GM18507 (cell line): ENCODE results near the gene MEDAG.
"Not testable (repeated sequence)": the region's sequence is repeated elsewhere in the genome, so short reads cannot be mapped to it uniquely, and the experiment has no call there.

Experiments used
- DNase-seq: peaks from one replicate; pipeline ENCODE4 v3.0.0; 2011; ENCODE audit warnings: low read depth; ENCODE audit not compliant: insufficient read length; ENCODE audit errors: extremely low spot score
- FAIRE-seq: peaks from 2 replicates; lab custom pipeline; 2011; peaks lifted over from hg19 to GRCh38; lab: Jason Lieb, UNC

Gene MEDAG

GRCh38 chr13:30904043-30904442, 2.0 kb upstream of the MEDAG start:
- FAIRE-seq: no peak

GRCh38 chr13:30906411-30907051, 460 bp downstream of the MEDAG start:
- FAIRE-seq (no peak), DNase-seq (no peak)

More at GRCh38 chr13:30904043-30904442, 2.0 kb upstream of the MEDAG start:
- DNase-seq: no peak

GRCh38 chr13:30907121-30907861, 1.2 kb downstream of the MEDAG start:
- DNase-seq: no peak
- FAIRE-seq: no peak

GRCh38 chr13:30908416-30908980, 2.4 kb downstream of the MEDAG start:
- DNase-seq (no peak), FAIRE-seq (no peak)

DNA sequence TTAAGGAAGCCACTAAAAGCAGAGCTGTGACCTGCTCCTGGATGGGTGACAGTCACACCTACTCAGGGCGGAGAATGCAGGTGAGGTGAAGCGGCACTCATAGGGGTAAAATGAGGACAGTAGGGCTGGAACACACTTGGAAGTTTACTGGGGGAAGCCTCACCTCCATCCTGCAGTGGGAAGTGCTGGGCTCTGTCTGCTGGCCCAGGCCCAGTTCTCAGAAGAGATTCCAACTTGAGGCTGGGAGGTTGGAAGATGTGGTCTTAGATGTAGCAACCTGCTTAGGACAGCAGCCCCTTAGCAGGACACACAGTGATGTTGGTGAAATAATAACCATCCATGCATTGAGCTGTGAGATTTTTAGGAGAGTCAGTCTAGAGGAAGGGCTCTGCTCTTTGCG, 4.6 kb downstream of the MEDAG start:
- no peak for FAIRE-seq
- DNase-seq: no peak

DNA sequence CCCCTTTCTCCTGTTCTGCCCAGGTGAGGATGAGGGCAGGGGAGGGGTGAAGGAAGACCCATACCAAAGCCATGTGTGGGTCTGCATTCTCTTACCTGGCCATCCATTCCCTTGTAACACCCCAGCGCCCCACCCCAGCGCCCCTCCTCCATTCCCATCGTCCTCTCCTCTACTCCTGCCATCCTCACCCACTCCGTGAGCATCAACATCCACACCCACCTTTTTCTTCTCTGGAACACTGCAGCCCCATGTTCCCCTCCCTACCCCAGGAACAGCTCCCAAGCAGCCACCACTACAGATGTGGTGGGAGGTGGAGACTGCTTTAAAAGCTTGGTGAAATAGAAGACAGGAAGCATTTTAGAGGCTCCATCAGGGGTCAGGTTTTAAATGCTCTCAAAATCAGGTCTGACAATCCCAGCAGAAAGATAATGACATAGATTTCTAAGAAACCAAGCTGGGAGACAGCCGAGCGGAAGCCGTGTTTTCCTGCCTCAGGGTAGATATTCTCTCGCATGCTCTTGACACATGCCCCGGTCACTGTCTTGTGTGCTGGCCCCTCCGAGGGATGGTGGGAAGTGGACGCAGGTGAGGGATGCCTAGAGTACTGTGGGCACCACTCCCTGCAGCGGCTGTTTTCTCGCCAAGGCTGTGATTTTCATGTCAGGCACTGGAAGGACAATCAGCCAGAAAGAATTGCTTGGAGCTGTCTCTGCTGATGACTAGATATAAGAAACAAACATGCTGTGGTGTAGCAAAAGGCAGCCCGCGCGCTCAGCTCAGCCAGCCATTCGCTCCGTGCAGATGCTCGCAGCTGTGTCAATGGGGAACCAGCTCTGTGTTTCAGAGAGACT, 9.8 kb downstream of the MEDAG start:
- DNase-seq: no peak

DNA sequence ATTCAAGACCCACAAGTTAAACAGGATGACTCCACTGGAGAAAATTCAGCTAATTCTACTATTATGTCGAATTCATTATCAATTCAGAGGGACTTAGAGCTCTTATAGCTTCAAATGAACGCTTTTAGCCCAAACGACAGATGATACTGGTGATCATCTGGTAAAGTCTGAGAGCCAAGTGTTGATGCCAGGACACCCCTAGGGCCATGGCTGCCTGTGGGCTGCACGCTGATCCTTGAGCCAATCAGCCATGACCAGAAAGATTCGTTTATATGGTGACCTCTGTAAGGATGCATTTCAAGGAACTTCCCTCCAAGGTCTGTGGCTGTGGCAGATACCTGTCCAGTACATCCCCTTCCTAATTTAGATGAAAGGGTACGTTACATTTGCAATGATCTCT, 10.9 kb downstream of the MEDAG start:
- no peak for DNase-seq
- FAIRE-seq: no peak

More for the DNA sequence above, 9.8 kb downstream of the MEDAG start:
- no peak for FAIRE-seq

DNA sequence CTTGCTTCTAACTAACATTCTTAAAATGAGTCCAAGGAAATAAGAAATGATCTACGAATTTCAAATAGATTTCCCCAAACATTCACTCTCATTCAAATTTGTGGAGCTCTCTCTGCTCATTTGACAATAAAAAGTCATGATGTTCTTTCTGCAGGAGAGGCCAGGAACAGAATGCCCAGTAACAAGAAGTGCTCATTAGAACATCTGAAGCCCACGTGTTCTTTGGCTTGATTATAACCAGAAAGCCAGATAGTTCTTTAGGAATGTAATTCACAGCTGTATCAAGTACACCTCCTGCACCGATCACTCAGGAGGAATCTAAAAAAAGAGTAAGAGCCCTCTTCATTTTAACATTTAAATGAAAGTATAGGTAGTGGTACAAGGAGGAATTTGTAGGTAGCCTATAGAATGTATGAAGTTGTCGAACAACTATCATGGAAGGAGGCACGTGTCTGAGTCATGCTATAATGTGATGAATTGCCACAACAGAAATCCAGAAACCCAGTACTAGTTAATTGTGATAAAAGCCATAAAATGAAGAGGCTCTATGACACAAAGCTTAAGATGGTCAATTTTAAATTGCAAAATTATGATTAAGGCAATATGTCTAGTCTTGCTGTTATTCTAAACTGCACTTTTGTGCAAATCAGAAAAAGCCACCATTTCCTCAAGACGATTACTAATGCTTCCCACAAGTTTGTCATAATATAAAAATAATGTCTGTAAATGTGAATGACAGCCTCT, 12.8 kb downstream of the MEDAG start:
- no peak for FAIRE-seq
- DNase-seq: no peak

DNA sequence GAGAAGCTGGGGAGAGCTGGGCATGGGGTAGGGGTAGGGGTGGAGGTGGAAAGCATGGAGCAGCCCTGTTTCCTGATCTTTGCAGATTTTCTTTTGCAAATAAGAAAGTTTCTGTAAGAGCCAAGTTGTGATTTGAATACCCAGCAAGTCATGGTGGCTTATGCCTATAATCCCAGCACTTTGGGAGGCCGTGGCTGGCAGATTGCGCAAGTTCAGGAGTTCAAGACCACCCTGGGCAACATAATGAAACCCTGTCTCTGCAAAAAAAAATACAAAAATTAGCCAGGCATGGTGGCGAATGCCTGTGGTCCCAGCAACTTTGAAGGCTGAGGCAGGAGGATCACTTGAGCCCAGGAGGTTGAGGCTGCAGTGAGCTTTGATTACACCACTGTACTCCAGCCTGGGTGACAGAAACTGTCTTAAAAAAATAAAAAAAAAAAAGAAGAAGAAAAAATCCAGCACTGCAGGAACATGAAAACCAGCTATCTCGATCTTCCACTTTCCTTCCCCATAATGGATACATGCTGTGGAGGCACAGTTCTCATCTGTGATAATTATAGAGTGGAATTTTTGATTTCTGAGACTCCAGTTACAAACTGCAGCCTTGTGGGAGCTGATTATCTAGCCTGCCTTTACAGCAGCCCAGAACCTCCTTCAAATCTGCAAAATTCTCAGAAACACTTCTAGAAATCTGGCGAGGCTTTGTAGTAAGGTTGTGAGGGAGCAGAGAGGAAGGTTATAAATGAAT, 14.3 kb downstream of the MEDAG start:
- DNase-seq (no peak), FAIRE-seq (no peak)

DNA sequence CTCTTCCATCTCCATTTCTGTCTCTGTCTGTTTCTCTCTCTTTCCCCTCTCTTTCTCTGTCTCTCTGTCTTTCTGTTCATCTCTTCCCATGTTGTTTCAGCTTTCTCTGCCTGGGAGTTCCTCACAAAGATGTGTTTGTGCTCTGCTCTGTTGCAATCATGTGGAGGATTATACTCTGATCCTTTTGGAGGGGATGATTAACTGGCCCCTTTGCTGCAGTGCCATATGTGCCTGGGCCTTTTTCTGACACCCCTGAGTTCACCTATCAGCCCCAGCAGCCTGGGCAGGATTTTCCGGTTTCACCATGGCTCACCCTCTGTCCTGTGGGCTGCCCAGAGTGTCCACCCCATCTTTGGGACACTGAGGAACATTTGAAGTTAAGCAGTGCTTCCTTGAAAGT, 17.3 kb downstream of the MEDAG start:
- no peak for DNase-seq
- no peak for FAIRE-seq

- FAIRE-seq (no peak), DNase-seq (no peak)
These were observed 18.6 kb downstream of the MEDAG start for GRCh38 chr13:30924721-30925120.

GRCh38 chr13:30925429-30925828, 19.4 kb downstream of the MEDAG start:
- FAIRE-seq (no peak), DNase-seq (no peak)

DNA sequence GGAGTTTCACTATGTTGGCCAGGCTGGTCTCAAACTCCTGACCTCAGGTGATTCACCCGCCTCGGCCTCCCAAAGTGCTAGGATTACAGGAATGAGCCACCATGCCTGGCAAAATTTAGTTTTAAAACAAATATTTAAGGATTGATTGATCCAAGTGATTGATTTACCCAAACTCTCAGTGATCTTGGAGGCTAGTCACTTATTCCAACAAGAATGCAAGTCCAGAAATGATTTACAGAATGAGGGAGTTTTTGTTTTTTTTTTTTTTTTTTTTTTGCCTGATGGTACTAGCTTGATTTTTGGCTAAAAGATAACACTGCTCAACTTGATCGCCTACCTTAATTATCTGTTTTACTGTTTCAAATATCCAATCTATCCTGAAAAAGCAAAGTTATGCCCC, 20.7 kb downstream of the MEDAG start:
- FAIRE-seq: no peak
- DNase-seq: no peak

DNA sequence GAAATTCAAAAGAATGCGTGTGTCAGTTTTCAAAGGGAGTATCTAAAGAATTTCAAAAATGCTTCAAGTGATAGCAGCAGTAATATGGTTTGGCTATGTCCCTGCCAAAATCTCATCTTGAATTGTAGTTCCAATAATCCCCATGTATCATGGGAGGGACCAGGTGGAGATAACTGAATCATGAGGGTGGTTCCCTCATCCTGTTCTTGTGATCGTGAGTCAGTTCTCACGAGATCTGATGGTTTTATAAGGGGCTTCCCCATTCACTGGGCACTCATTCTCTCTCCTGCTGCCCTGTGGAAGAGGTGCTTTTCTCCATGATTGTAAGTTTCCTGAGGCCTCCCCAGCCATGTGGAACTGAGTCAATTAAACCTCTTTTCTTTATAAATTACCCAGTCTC, 21.1 kb downstream of the MEDAG start:
- FAIRE-seq, DNase-seq: not testable (repeated sequence)

- no peak for DNase-seq
- no peak for FAIRE-seq
These were observed 21.5 kb downstream of the MEDAG start for GRCh38 chr13:30927595-30927994.

DNA sequence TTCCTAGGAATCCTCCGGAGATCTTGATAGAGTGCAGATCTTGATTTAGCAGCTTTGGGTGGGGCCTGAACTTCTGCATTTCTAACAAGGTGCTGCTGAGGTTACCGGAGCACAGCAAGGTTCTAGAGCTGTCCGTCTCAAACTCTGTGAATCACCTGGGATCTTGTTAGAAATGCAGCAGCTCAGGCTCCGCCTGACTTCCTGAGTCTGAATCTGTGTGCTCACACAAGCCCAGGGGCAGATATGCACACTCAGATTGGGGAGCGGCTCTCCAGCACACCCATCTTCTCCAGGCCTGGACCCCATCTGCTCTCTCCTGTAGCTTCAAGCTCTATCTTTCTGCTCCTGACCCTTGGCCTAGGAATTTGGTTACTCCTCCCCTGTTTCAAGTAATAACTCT, 22.9 kb downstream of the MEDAG start:
- DNase-seq (no peak), FAIRE-seq (no peak)

GRCh38 chr13:30932481-30933353, 26.6 kb downstream of the MEDAG start, which contains the start of gene TEX26:
Gene TEX26, plus strand, starts transcription at chr13:30932656. Its CDS starts 60 bp downstream, at chr13:30932716.
- DNase-seq (no peak), FAIRE-seq (no peak)

DNA sequence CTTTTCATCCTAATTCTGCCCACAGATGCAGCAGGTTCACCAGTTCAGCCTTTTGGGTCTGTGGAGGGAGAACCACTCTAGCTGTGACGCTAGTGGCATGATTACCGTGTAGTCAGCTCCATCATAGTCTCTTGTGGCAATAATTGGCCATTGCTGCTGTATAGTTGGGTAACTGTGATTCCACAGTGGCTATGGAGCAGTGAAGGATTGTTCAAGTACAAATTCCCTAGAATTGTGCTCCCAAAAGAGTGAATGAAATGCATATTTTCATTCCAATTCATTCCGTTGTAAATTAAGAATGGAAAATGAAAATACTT, 27.2 kb downstream of the MEDAG start:
- FAIRE-seq: no peak
- DNase-seq: no peak
